Panc1 (cell line): Measurements from ENCODE around the gene STAT4. TPM values are rescaled to one million over a fixed set of nuclear protein-coding genes. Genes with fewer than 3 reads are reported as not detected.
A peak's percentile ranks its signal among the peaks of the same experiment; 100 is the strongest.

Source experiments
- ATAC-seq: fragments of 200-7000 bp; cut with Tn5 transposase; 2 replicates; pipeline ENCODE4 v1.9.1; 2020; ENCODE audit warnings: mild to moderate bottlenecking, moderate library complexity
- BruUV-seq: library from RNA; stranded (reverse); fragments of 400-500 nt; replicated peaks from 2 replicates; lab custom pipeline; 2021; lab: Mats Ljungman, UMichigan
- CTCF ChIA-PET: fragments of 300-600 bp; sonication (Branson Sonifier 250); formaldehyde crosslinking; loops from one replicate; lab custom pipeline; 2022; ENCODE audit warnings: antibody characterized with exemption; lab: Charles Lee
- POLR2A ChIA-PET: fragments of 300-600 bp; sonication (Branson Sonifier 250); formaldehyde crosslinking; loops from one replicate; lab custom pipeline; 2022; ENCODE audit warnings: antibody characterized with exemption; lab: Charles Lee
- DNase-seq: peaks from one replicate; pipeline ENCODE4 v3.0.0-alpha.2; 2010; ENCODE audit warnings: low read depth, low spot score
- H3K27ac ChIP-seq: 2 replicates; pipeline ENCODE4 v1.5.1; 2011; ENCODE audit warnings: mild to moderate bottlenecking, low read length, inconsistent platforms
- H3K27me3 ChIP-seq: fragments of 200-500 bp; sonication (Bioruptor generic); 2 replicates; pipeline ENCODE4 v1.6.0; 2014; ENCODE audit warnings: low read length, inconsistent platforms; ENCODE audit not compliant: control insufficient read depth, insufficient read depth
- H3K36me3 ChIP-seq: fragments of 200-500 bp; sonication (Bioruptor generic); 2 replicates; pipeline ENCODE4 v1.5.1; 2014; ENCODE audit warnings: inconsistent platforms, mild to moderate bottlenecking, low read length, moderate library complexity; ENCODE audit not compliant: control insufficient read depth, insufficient read depth
- H3K4me1 ChIP-seq: 2 replicates; pipeline ENCODE4 v1.5.1; 2011; ENCODE audit warnings: inconsistent platforms, mild to moderate bottlenecking, low read length, moderate library complexity; ENCODE audit not compliant: control insufficient read depth, insufficient read depth
- H3K4me3 ChIP-seq, 2 experiments: 2 replicates each; pipeline ENCODE4 v1.5.1; 2011 to 2012; ENCODE audit warnings: low read depth in 2 of 2, low read length in 2 of 2, mild to moderate bottlenecking in 2 of 2, inconsistent platforms in 1 of 2, moderate library complexity in 1 of 2
- H3K9me3 ChIP-seq: fragments of 200-500 bp; sonication (Bioruptor generic); 2 replicates; pipeline ENCODE4 v1.5.1; 2014; ENCODE audit warnings: low read depth, mild to moderate bottlenecking, inconsistent platforms, low read length, moderate library complexity; ENCODE audit not compliant: control insufficient read depth, insufficient read depth
- CTCF ChIP-seq: fragments of 450-650 bp; IDR thresholded peaks from 2 replicates; pipeline ENCODE4 v1.5.1; 2017; ENCODE audit warnings: mild to moderate bottlenecking
- POLR2AphosphoS5 ChIP-seq: IDR thresholded peaks from 2 replicates; pipeline ENCODE4 v1.6.1; 2012; ENCODE audit warnings: mild to moderate bottlenecking, low read depth, low read length, moderate library complexity
- REST ChIP-seq, 2 experiments: IDR thresholded peaks; 2 replicates each; pipeline ENCODE4 v1.6.1; 2011 to 2012; ENCODE audit warnings: low read depth in 2 of 2, control low read depth in 1 of 2, low read length in 1 of 2, mild to moderate bottlenecking in 1 of 2, moderate library complexity in 1 of 2; ENCODE audit not compliant: insufficient read depth in 1 of 2
- SIN3A ChIP-seq: IDR thresholded peaks from 2 replicates; pipeline ENCODE4 v1.6.1; 2012; ENCODE audit warnings: low read depth, mild to moderate bottlenecking, low read length, moderate library complexity, borderline replicate concordance; ENCODE audit not compliant: insufficient read depth
- TCF7L2 ChIP-seq: IDR thresholded peaks from 2 replicates; pipeline ENCODE4 v1.6.1; 2011; ENCODE audit warnings: mild to moderate bottlenecking, low read depth, low read length, inconsistent platforms
- in situ Hi-C: cut with HindIII; loops from 2 replicates; pipeline ENCODE4 v1.10.0; 2016; ENCODE audit warnings: low sequenced_read_pairs, low pct_unique_long_range_greater_than_20kb
- intact Hi-C: fragments of 100-400 bp; cut with micrococcal nuclease; formaldehyde crosslinking; loops from one replicate; pipeline ENCODE4 v1.10.0; 2022; ENCODE audit not compliant: unreplicated experiment
- total RNA-seq: library from RNA; stranded (reverse); gene quantifications from one replicate; pipeline ENCODE4 v1.2.1, GENCODE V29; 2021; ENCODE audit not compliant: unreplicated experiment

The STAT4 gene
- total RNA-seq, 1 experiment from 2014 or later, result 0.05 TPM

- ChIA-PET POLR2A (no interaction called here), CTCF (no interaction called here)
- no peak for ATAC-seq
- DNase-seq, result no peak
- Histone ChIP-seq H3K4me3 (no peak overlapping the region), H3K27me3 (no peaks in the 10 kb centered on the region), H3K36me3 (peaks cover 65% of the 10 kb centered on the region), H3K4me1 (no peaks in the 10 kb centered on the region), H3K9me3 (no peaks in the 10 kb centered on the region), H3K27ac (no peak overlapping the region)
- in situ Hi-C loops (no loop called here), intact Hi-C loops (no loop called here)
- no peak for TF ChIP-seq TCF7L2
- TF ChIP-seq CTCF, result no peak
- BruUV-seq, result no TSS peak
These were observed 170.1 kb downstream of the STAT4 start for GRCh38 chr2:190980630-190981209.

GRCh38 chr2:190979906-190980629, 170.7 kb downstream of the STAT4 start:
- intact Hi-C loops, result no loop called here
- CTCF ChIA-PET, result no interaction called here

More at GRCh38 chr2:190979906-190980629, 170.7 kb downstream of the STAT4 start:
- no peak for DNase-seq
- no peak overlapping the region for H3K27ac ChIP-seq
- no peaks in the 10 kb centered on the region for H3K27me3 ChIP-seq
- POLR2A ChIA-PET, result no interaction called here
- ATAC-seq, result peak; percentile 38; the same call in 1 of the 2 replicates
- TF ChIP-seq CTCF (no peak), POLR2AphosphoS5 (no peak), SIN3A (no peak), TCF7L2 (no peak), REST (IDR thresholded peaks at IDR 0.05; ENCODE audit: insufficient read depth in 1 of 2, low read depth in 2 of 2, low read length in 1 of 2) (no peak)
- peaks cover 67% of the 10 kb centered on the region for H3K36me3 ChIP-seq
- H3K4me1 ChIP-seq, result no peaks in the 10 kb centered on the region
- no peaks in the 10 kb centered on the region for H3K9me3 ChIP-seq
- BruUV-seq, result no TSS peak
- in situ Hi-C loops, result no loop called here
- no peak overlapping the region for H3K4me3 ChIP-seq

Other genes starting within 250 kb of the STAT4 start
- 73.4 TPM for gene STAT1, start 136.8 kb downstream of the STAT4 start, total RNA-seq
- 51.5 TPM for gene MYO1B, start 94.4 kb upstream of the STAT4 start, total RNA-seq